GM19239 (cell line): ENCODE data around the gene DHX40.
"Not testable (repeated sequence)": the region's sequence is repeated elsewhere in the genome, so short reads cannot be mapped to it uniquely, and the experiment has no call there.

Experiments
- DNase-seq: peaks from one replicate; pipeline ENCODE4 v3.0.0; 2011; ENCODE audit warnings: low spot score; ENCODE audit not compliant: insufficient read length
- FAIRE-seq: peaks from 2 replicates; lab custom pipeline; 2011; peaks lifted over from hg19 to GRCh38; lab: Jason Lieb, UNC

Gene DHX40

GRCh38 chr17:59558039-59558438 is 7.4 kb upstream of the DHX40 start:
- FAIRE-seq (no peak), DNase-seq (no peak)

- FAIRE-seq (no peak), DNase-seq (no peak)
Measured at GRCh38 chr17:59558953-59559352, 6.5 kb upstream of the DHX40 start.

- FAIRE-seq (no peak), DNase-seq (no peak)
Measured at GRCh38 chr17:59561042-59561441, 4.4 kb upstream of the DHX40 start.

GRCh38 chr17:59565959-59566324 is 532 bp downstream of the DHX40 start:
- DNase-seq: peak; percentile 50
- FAIRE-seq: peak; percentile 75

- FAIRE-seq, DNase-seq: not testable (repeated sequence)
Measured at GRCh38 chr17:59569151-59569550, 3.7 kb downstream of the DHX40 start.

- no peak for DNase-seq
- no peak for FAIRE-seq
Measured at GRCh38 chr17:59572301-59572924, 7.0 kb downstream of the DHX40 start.

- not testable (repeated sequence) for FAIRE-seq
Measured at GRCh38 chr17:59584168-59584567, 18.8 kb downstream of the DHX40 start.

GRCh38 chr17:59600169-59600568 is 34.8 kb downstream of the DHX40 start:
- FAIRE-seq: no peak
- DNase-seq: no peak

More at GRCh38 chr17:59584168-59584567, 18.8 kb downstream of the DHX40 start:
- DNase-seq: not testable (repeated sequence)

GRCh38 chr17:59601130-59601529 is 35.7 kb downstream of the DHX40 start:
- FAIRE-seq: peak; percentile 56
- DNase-seq: no peak

- FAIRE-seq (no peak), DNase-seq (no peak)
Measured at GRCh38 chr17:59607061-59607460, 41.7 kb downstream of the DHX40 start.

GRCh38 chr17:59607817-59608403 is 42.5 kb downstream of the DHX40 start:
- DNase-seq: no peak
- no peak for FAIRE-seq

- FAIRE-seq: no peak
- DNase-seq: no peak
Measured at GRCh38 chr17:59611503-59611902, 46.1 kb downstream of the DHX40 start.

- no peak for FAIRE-seq
- no peak for DNase-seq
Measured at GRCh38 chr17:59616253-59616920, 51.0 kb downstream of the DHX40 start.

- no peak for DNase-seq
- no peak for FAIRE-seq
Measured at GRCh38 chr17:59617156-59617732, 51.8 kb downstream of the DHX40 start.

- FAIRE-seq: no peak
- no peak for DNase-seq
Measured at GRCh38 chr17:59619035-59619297, 53.6 kb downstream of the DHX40 start.

- FAIRE-seq (peak; percentile 93), DNase-seq (peak; percentile 48)
Measured at GRCh38 chr17:59619298-59620063, 54.1 kb downstream of the DHX40 start, which contains the start of gene CLTC. CLTC (plus strand) TSS chr17:59619895; CDS start chr17:59620132, 237 bp downstream.

- no peak for FAIRE-seq
- DNase-seq: no peak
Measured at GRCh38 chr17:59620064-59620359, 54.6 kb downstream of the DHX40 start.

GRCh38 chr17:59620518-59621259 is 55.3 kb downstream of the DHX40 start:
- FAIRE-seq (peak; percentile 68), DNase-seq (no peak)

GRCh38 chr17:59621771-59622170 is 56.4 kb downstream of the DHX40 start:
- DNase-seq (no peak), FAIRE-seq (no peak)

- no peak for FAIRE-seq
- DNase-seq: no peak
Measured at GRCh38 chr17:59623151-59623550, 57.7 kb downstream of the DHX40 start.
